ENCODE measurements around the gene RNF44.
"Not testable (repeated sequence)": the region's sequence is repeated elsewhere in the genome, so short reads cannot be mapped to it uniquely, and the experiment has no call there.

Gene RNF44

GRCh38 chr5:176550937-176551336 lies 13.7 kb upstream of the RNF44 start:
- not testable (repeated sequence) for DNase-seq (ENCODE audit: low read depth)

- DNase-seq (ENCODE audit: low read depth), result no peak
Measured at GRCh38 chr5:176550275-176550831, 13.2 kb upstream of the RNF44 start.

GRCh38 chr5:176549871-176550270 lies 12.7 kb upstream of the RNF44 start:
- DNase-seq (ENCODE audit: low read depth), result no peak

DNA sequence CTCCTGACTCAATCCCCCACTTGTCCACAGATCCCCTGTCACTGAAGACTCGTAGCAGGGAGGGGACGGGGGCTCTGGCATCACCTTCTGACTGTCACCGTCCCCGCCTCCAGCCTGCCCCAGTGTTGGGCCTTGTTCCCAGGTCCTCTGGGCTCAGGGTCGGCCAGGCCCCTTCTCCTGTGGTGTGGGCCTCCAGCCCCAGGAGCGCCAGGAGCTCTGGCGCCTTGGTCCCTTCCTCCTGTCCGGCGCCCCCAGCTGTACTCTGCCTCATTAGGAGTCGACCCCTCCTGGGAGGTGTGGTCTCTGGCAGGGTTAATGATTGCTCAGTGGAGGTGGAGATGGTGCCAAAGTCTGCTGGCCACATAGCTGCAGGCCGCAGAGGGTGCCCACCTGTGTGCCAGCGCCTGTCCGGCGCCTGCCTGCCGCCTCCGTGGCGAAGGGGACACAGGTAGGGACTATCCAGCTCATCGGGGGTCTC lies 11.8 kb upstream of the RNF44 start, which contains the start of gene CDHR2:
Gene CDHR2 (plus strand): TSS at position 376 of the 478 bp plus-strand sequence. CDS start 16,011 bp downstream, outside the sequence.
- DNase-seq (ENCODE audit: low read depth), result no peak

DNA sequence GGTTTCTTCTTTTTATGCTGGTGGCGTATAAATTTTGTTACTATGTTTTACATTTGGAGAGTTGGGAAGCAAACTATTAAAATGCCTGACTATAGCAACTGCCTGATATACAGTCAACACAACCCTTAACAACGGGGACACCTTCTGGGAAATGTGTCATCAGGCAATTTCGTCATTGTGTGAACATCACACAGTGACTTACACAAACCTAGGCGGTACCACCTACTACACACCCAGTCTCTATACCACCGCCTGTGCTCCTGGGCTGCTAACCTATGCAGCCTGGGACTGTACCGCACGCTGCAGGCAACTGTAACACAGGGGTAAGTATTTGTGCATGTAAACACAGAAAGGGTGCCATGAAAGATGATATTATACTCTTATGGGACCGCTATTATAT lies 10.6 kb upstream of the RNF44 start:
- DNase-seq (ENCODE audit: low read depth), result no peak

DNA sequence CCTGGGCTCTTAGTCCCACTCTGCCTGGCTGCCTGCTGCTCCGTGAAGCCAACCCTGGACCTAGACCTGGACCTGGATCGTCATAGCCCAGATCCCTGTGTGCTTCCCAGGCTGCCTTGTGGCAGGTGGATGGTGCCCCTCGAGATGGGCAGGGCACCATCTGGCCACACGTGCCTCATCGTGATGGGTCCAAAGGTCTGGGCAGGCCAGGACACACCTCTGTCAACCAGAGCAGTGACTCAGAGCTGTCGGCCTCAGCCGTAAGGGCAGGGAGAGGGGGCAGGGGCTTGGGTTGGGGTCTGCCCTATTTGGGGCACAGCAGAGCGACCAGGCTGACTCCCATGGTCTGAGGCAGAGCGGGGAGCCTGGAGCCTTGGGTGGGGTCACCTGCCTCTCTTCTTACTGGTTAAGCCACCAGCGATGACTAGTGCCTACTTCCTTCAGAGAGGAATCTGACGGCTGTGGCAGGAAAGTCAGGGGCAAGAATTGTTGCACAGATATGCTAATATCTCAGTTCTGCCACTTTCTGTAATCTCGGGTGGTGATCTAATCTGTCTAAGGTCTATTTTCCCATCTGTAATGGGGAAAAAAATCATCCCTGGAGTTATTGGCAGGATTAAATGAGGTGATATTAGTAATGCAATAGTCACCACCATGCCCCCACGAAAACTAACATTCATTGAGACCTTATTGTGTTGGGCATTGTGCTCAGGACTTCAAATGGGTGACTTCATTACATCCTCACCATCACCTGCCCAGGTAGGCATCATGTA lies 8.7 kb upstream of the RNF44 start:
- DNase-seq (ENCODE audit: low read depth), result no peak

- no peak for DNase-seq (ENCODE audit: low read depth)
Measured at GRCh38 chr5:176545388-176545736, 8.2 kb upstream of the RNF44 start.

GRCh38 chr5:176543428-176544182 lies 6.4 kb upstream of the RNF44 start:
- DNase-seq (ENCODE audit: low read depth), result peak; percentile 56

- no peak for DNase-seq (ENCODE audit: low read depth)
Measured at GRCh38 chr5:176542596-176543427, 5.6 kb upstream of the RNF44 start.

DNA sequence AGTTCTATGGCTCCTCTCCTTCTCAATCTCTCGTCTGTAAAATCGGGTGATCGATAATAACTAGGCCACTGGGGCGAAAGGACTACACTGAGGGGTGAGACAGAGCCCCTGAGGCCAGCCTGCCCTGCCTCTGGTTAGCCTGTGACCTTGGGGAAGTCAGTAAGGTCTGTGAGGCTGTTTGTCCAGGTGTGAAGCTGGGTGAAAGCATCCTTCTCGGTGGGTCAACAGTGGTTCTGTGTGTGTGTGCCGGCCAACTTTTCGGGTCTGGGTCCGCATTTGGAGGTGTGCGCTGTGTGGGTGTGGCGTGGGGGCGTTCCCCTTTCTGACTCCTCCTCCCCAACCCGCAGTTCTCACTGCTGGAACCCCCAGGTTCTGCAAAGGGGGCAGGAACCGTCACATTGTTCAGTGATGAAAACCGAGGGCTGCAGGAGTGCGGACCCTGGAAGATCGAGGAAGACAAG lies 5.0 kb upstream of the RNF44 start:
- peak; percentile 55 for DNase-seq (ENCODE audit: low read depth)

DNA sequence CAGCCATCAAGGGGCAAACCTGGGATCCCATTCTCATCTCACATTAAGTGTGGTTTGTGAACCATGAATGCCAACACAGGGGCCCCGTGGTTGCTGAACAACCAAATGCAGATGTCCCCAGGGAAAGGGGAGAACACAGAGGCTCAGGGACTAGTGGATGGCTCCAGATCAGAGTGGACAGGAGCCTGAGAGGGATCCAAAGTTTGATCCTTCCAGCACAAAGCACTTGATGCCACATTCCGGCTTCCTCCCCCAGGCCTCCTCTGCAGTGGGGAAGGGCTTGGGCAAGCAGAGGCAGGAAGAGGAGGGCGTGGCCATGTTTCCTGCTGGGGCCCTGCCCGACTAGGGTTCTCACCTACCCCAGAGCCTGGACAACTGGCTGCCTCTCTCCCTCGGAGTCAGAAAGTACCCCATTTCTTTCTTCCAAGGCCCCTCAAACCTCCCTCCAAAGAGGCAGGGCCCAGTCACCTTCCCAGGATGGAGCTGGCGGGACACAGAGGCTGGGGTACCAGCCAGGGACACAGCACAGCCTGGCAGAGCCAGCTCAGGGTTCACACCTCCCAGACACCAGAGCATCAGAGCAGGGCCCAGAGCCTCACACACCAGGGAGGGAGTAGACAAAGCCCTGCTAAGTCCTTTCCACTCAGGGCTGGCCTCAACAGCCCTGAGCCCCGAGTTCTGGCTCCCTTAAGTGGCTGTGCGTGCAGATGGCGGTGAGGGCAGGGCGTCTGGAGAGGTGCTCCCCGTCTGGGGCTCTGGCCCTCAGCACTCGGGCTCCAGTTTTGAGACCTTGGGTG lies 4.3 kb upstream of the RNF44 start:
- peak; percentile 61 for DNase-seq (ENCODE audit: low read depth)

DNA sequence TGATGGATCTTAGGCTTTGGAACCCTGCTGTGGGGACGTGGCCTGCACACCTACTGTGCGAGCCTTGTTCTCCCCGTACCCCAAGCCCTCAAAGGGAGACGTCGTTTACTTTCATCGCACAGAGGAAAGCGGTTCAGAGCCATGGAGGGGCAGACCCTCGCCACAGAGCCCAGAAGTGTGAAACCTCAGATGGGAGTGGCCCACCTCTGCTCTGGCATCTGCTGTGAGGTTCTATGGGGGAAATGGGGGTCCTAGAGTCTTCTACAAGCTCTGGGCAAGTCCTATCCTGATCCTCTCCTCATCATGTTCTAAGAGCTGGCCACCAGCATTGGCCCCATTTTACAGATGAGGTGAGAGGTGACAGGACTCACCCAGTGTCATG lies 3.7 kb upstream of the RNF44 start:
- DNase-seq (ENCODE audit: low read depth), result no peak

- no peak for DNase-seq (ENCODE audit: low read depth)
Measured at GRCh38 chr5:176540476-176540899, 3.3 kb upstream of the RNF44 start.

DNA sequence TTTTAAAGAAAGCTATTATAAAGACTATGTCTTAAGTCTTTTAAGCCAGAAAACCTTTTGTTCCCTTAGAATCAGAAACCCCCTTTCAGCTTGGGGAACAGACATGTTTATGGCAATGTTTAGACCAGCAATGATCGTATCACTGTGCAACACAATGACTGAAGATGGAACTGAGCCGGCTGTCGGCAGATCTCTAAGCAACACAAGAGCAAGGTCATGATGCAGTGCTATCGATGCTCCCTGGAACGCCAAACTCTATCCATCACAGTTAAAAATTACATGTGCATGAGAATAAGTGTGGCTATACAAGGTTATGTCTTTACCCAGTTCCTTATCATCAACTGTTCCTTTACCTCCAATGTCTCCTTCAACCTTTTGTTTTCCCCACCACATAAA lies 1.8 kb upstream of the RNF44 start:
- DNase-seq (ENCODE audit: low read depth), result no peak

DNA sequence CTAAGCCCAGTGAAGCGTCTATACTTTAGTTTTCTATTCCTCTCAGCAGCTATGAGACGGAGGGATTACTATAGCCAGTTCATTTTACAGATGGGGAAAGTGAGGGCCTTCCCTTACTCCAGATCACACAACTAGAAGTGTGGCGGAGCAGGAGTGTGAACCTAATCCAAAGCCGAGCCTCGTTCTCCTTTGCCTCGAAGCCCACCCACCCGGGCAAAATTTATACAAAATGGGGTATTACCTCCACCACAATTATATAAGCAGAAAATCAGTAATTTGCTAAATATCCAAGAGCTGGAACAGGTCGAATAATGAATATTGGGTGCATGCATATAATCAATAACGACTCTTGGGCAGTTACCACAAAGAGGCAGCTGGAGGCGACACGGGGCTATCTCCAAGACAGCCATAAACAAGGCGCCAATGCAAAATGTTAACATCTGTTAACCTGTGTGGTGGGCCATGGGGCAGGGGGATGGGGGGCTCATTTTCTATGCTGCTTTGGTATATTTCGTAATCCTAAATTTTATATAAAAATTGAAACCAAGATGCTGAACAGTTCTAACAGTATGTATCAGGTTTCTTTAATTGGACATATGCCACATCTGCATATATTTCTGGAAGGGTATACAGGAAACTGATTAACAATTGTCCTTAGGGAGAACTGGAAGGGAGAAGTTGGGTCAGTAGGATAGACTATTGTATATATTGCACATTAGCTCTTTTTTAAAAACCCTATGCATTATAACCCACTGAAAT lies 1.2 kb upstream of the RNF44 start:
- DNase-seq (ENCODE audit: low read depth), result no peak

GRCh38 chr5:176537554-176538229 lies 490 bp upstream of the RNF44 start:
- peak; percentile 92 for DNase-seq (ENCODE audit: low read depth)

DNA sequence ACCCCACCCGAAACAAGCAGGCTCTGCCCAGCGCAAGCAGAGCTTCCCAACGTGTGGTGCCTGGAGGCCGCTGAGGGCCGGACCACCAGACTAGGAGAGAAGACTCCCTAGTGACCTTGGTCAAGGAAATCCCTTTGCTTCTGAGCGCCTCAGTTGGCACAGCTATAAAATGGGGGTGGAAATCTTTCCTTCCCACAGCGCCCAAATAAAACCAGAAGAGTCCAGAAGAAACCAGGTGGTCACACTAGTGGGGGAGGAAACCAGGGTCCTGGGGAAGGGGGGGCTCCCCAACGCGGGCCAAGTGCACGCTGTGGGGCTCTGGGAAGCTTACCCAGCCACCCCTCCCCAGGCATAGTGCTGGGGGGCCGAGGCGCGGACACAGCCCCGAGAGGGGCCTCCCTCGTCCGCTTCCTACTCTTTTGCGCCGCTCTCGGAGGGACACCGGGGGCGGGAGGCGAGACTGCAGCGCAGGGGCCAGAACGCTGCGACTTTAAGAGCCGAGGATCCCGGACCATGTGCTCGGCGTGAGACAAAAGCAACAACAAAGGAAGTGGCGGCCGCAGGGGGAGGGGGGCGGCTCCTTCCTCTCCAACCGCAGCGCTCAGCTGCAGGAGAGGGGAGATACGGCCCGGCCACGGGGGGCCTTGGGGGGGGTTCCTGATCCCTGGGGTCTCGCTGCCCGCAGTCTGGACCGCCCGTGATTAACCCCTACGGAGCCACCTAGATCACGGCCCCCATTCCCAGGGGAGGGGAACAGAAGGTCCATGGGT lies 885 bp downstream of the RNF44 start:
- DNase-seq (ENCODE audit: low read depth), result peak; percentile 76

- no peak for DNase-seq (ENCODE audit: low read depth)
Measured at GRCh38 chr5:176535664-176536131, 1.5 kb downstream of the RNF44 start.

GRCh38 chr5:176535101-176535663 lies 2.0 kb downstream of the RNF44 start:
- DNase-seq (ENCODE audit: low read depth), result no peak

Measured in activated T-cell treated with anti-CD3 and anti-CD28 coated beads for 1 hour (primary cell).